NCI-H748 treated with DMSO at 0.1 percent for 48 hours (cell line): ENCODE measurements around the gene CYTH4.

Experiments
- DNase-seq: peaks from one replicate; lab custom pipeline; 2025; lab: John Stamatoyannopoulos, UW

Gene CYTH4

DNA sequence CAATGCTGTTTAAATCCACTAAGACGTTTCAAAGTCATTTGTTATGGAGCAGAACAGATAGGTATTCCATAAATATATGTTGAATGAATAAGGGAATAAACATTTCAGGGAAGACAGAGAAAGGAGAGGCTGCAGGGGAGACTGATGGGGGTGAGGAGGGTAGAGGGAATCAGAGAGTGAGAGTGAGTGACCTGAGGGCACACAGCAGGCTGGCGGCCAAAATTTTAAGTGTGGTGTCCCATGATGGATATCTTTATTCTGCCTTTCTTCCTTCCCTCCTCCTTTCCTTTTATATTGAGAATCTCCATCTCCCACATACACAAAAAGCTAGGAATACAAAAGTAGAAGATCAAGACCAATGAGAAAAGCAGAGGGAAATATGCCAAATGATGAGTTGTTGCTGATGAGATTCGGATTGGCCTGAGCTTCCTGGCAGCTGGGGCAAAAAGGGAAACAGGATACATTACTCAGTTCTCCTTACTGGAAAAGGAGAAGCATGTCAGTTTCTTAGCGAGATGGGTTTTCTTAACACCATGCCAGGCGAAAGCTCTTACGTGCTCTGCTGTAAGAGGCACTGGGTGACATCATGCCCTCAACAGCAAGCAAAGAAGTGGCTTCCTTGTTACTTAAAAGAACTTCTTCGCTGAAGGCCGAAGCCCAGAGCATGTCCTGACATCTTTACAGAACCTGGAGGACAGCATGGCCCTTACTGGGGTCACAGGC, 11.2 kb upstream of the CYTH4 start:
- DNase-seq = no peak

DNA sequence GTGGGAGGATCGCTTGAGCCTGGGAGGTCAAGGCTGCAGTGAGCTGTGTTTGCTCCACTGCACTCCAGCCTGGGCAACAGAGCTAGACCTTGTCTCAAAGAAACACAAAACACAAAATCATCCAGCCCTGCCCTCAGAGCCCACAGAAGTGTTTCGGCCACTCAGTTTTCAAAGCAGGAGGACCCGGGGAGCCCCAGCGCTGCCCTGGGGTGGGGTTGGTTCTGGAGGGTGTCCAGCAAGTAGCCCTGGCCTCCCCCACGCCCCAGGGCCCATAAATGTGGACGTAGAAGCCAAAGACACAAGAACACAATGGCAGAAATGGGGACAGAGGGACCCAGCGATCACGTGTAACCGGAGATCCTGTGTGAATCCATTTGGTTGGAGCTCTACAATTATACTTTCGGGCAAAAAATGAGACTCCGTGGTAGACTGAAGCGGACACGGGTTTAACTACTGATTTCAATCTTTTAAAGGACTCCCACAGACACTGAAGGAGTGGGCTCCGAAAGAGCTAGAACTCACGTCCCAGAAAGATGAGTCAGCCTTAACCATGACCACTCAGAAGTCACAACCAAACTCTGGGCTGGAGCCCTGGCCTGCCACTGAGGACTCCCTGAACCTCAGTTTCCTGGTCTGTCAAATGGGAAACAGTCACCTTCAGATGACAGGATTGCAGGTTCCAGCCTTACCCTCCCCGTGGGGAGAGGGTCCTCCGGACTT, 9.0 kb upstream of the CYTH4 start:
- no peak for DNase-seq

- no peak for DNase-seq
These were observed 8.5 kb upstream of the CYTH4 start for GRCh38 chr22:37273846-37274225.

DNA sequence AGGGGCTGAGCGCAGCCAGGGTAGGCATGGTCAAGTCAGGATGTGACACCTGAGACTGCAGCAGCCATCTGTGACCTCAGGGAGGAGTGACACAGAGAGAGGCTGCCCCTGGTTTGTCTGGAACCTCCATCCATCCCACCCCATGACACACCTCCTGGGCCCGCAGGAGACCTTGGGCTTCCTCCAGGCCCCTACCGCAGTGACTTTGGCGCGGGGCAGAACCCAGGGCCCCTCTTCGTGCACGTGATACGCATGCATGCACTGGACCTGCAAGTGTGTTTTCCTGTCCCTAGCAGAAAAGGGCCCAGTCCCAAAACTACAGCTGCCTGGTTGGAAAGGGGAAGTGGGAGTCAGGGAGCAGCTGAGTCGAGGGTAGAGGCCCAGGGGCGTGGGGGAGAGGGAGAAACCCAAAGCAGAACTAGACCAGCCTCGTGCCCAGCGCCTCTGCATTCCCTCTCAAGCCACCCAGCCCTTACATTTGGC, 7.9 kb upstream of the CYTH4 start:
- DNase-seq = no peak

DNA sequence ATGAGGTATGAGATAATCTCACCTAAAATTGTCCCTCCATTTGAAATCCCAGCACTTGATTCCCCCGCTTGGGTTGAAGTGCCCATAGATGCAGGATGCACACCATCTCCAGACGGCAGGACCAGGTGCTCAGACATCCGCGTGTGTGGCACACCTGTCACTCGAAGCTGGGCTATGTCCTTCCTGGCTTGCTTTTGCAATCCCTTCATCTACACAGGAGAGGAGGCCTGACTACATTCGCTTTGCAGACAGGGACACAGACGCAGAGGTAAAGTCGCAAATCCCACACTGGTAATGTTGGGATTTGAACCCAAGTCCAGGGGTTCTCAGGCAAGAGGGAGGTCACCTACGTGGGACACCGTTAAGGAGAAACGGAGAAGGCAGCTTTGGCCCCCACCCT, 7.2 kb upstream of the CYTH4 start:
- no peak for DNase-seq

DNA sequence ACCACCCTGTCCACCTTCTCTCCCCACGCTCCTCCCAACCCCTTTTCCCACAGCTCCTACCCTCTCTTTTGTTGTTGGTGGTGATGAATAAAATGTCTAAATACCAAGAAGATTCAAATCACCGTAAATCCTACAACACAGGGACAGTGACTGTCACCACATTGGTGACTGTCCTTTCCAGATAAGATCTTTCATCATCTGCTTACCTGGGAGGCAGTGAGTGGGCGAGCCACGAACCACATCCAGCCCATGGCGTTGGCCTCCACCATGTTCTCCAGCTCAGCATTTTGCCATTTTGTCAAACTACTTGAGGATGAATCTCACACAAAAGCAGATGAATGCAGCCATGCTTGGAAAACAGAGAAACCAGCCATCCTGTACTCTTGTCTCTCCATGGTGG, 6.7 kb upstream of the CYTH4 start:
- no peak for DNase-seq

- no peak for DNase-seq
These were observed 5.5 kb upstream of the CYTH4 start for GRCh38 chr22:37276776-37277175.

DNA sequence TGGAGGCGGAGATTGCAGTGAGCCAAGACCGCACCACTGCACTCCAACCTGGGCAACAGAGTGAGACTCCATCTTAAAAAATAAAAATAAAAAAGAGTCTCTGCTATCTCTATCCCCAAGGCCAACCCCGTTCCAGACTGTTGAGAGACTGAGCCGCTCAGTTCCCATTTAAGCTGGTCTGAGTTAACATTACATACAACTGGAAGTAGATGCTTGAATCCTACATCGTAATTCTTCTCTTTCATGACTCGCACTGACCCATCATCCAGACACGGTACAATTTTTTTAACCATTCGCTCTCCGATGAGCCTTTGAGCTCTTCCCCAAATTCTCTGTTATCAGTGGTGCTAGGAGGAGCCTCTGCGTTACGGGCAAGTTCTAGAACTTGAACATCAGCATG, 4.9 kb upstream of the CYTH4 start:
- DNase-seq = no peak

GRCh38 chr22:37278261-37278660, 4.0 kb upstream of the CYTH4 start:
- DNase-seq = no peak

DNA sequence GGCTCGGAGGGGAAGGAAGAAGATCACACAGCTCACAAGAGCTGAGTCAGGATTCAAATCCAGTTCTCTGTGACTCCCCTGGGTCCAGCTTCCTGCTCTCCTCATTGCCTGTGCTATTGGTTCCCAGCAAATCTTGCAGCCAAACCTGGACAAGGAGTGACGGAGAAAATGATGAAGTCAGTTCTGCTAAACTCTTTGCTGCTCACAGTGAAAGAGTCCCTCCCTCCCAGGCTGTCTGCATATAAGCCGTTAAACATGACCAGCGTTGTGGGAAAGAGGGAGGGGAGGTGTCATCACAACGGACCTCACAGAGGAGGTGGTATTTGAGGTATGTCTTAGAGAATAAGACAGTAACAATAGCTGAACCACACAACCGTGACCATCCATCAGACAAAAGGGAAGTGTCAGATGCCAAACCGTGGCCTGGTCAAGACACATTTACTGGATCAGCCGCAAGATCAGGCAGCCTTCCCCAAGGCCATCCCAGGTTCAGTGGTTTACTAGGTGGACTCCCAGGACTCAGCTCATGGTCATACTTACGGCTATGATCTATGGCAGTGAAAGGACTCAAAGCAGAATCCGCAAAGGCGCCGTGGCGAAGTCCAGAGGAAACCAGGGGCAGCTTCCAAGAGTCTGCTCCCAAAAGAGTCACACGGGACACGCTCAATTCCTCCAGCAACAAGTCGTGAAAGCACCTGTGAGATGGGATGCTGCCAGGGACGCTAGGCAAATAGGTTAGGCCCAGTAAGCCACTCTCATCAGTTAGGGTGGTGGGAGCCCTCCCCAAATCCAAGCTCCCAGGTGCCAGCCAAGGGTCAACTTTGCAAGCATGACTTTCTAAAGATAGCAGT, 2.8 kb upstream of the CYTH4 start:
- no peak for DNase-seq

- no peak for DNase-seq
These were observed 1.6 kb upstream of the CYTH4 start for GRCh38 chr22:37280718-37281117.

GRCh38 chr22:37281195-37281594, 1.1 kb upstream of the CYTH4 start:
- no peak for DNase-seq

DNA sequence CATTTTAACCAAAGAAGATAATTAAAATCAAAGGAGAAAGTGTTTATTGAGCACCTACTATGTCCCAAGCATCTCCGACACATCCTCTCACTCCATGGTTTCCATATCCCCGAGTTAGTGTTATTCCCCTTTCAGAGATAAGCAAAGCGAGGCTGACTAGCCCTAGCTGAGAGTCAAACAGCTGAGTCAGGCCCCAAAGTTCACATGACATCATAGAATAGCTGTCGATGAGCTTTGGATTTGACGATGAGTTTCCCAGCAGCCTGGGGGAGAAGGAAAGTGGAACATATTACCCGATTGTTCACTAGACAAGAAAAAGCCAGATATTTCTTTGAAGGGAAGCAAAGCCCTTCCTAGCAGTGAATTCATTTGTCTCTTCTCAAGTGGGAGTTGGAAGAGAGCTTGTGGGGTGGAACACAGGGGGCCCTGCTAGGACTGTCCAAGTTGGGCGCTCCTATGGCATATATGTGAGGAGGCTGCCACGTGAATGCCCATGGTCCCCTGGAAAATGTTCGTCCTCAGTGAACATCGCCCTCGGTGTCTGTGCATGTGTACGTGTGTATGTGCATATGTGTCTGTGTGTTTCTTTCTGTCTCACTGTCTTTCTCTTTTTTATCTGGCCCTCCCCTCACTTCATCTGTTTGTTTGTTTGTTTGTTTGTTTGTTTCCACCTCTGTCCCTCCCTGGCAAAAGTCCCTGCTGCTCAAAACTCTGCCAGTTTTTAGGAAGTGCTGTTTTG, 493 bp upstream of the CYTH4 start:
- no peak for DNase-seq

- DNase-seq = no peak
These were observed 1.2 kb downstream of the CYTH4 start for GRCh38 chr22:37283393-37283937.

DNA sequence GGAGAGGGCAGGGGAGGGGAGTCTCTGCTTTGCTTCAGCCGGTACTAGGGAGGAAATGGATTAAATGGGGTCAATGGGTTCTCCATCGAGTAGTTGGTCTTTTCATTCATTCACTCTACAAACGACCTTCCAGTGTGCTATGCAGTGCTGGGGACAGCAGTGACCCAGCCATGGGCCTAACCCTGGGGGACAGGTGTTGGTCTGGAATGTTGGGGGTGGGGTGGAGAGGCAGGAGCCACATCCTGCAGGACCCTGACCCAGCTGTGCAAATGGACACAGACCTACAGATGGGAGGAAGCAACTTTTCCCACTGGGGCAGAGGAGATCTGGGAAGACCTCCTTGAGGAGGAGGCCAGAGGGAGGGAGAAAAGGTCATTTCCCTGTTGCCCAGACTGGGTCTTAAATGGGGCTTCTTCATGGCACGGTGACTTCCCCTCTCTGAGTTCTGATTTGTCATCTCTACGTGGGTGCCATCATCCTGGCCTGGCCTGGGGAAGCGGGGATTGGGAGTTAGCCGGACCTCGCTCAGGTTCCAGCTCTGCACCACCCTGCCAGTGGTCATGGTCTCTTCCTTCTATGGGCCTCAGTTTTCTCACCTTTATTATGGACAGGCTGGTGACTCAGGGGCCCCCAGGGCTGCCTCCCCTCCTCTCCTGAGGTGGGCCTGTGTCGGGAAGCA, 2.0 kb downstream of the CYTH4 start:
- no peak for DNase-seq

DNA sequence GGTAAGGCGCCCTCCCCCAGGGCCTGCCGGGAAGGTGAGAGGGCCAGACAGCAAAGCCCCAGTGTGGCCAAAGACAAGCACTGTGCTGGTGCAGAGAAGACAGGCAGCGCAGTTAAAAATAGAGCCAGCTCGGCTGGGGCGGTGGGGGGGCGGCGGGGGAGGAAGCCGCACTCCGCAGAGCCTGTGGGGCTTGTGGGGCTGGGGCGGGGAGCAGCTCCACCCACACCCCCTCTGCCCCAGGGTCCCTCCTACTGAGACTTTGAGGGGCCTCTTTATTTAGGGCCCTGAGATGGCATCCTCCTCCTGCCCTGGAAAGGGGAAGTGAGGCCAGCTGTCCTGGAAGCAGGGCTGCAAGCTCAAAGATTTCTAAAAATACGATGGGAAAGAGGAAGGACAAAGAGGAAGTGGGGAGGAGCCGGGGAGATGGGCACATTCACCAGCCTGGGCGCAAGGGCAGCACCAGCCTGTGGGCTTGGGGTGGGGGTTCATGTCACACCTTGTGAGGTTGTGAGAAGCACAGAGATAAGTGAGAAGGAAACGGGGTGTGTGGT, 2.6 kb downstream of the CYTH4 start:
- DNase-seq = no peak

GRCh38 chr22:37285937-37286336, 3.6 kb downstream of the CYTH4 start:
- DNase-seq = no peak

DNA sequence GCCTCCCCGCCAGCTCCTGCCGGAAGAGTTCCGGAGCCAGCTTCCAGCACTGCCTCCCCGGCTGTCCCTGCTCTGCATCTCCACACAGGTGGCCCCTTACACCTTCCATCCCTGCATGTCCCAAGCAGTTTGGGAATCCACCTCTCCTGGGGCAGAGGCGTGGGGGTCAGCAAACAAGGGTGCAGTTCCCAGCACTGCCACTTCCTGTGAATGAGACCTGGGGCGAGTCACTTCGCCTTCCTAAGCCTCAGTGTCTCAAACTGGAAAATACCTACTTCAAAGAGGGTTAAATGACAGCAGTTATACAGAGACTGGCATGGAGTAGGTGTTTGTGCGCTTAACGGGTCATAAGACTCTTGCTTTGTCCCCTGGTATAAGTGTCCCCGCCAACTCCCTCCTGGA, 5.2 kb downstream of the CYTH4 start:
- DNase-seq = no peak

DNA sequence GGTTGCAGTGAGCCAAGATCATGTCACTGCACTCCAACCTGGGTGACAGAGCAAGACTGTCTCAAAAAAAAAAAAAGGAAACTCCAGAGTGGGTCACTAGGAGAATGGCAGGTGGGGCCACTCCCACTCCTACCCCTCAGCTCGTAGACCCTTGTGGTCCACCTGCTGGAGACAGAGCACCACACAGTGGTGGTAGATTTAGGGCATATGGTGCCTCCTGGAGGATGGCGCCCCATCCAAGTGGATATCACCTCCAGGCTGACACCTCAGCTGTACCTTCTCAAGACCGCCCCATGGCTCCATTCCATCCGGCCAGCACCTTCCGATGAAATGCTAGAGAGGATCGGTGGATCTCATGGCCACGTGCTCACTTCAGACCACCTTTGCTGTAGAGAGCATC, 6.2 kb downstream of the CYTH4 start:
- no peak for DNase-seq

- no peak for DNase-seq
These were observed 6.9 kb downstream of the CYTH4 start for GRCh38 chr22:37289156-37289735.

- no peak for DNase-seq
These were observed 8.4 kb downstream of the CYTH4 start for GRCh38 chr22:37290737-37291136.
